Lower leg skin (tissue), 4 donors: ENCODE measurements around the gene IGLL5. TPM values are rescaled to one million over a fixed set of nuclear protein-coding genes. Genes with fewer than 3 reads are reported as not detected.

ENCODE experiments used
- DNase-seq, 2 donors: peaks; one replicate each; pipeline ENCODE4 v3.0.0-alpha.2; 2019; ENCODE audit warnings: low spot score in 2 of 2
- H3K4me3 ChIP-seq: fragments of 200-600 bp; sonication (generic); 2 replicates; pipeline ENCODE4 v1.5.1; 2017; ENCODE audit warnings: mild to moderate bottlenecking, low read depth; ENCODE audit not compliant: poor library complexity, severe bottlenecking
- CTCF ChIP-seq, 3 donors: fragments of 450-650 bp; IDR thresholded peaks; one replicate each; pipeline ENCODE4 v1.5.1; 2016; ENCODE audit warnings: antibody characterized with exemption in 3 of 3, mild to moderate bottlenecking in 3 of 3, moderate library complexity in 2 of 3
- POLR2A ChIP-seq, 2 donors: fragments of 450-650 bp; IDR thresholded peaks; one replicate each; pipeline ENCODE4 v1.6.1; 2016 to 2017; ENCODE audit warnings: antibody characterized with exemption in 2 of 2, mild to moderate bottlenecking in 1 of 2, moderate library complexity in 1 of 2
- WGBS, 2 donors: methylation state at CpG; one replicate each; pipeline ENCODE4 v1.1.5; 2018; 5-methylcytosine and 5-hydroxymethylcytosine counted together
- intact Hi-C: fragments of 100-400 bp; cut with DNase I; formaldehyde crosslinking; loops from one replicate; pipeline ENCODE4 v1.15.0; 2023; ENCODE audit warnings: low total_unique reads
- total RNA-seq, 4 donors: library from RNA; depleted of rRNA; stranded (reverse); fragments of >200 nt; gene quantifications; one replicate each; pipeline ENCODE4 v1.1.0, GENCODE V29; 2016

Gene IGLL5
- total RNA-seq, 4 donors from 2014 or later = not detected

GRCh38 chr22:22930222-22930497, 42.5 kb downstream of the IGLL5 start:
- intact Hi-C loops = no loop called here
- no peak for DNase-seq
- H3K4me3 ChIP-seq = no peak overlapping the region
- WGBS, 2 donors = 67 to 87% methylated on average over 2 to 3 of the region's 3 CpGs
- no peak for TF ChIP-seq POLR2A (IDR thresholded peaks at IDR 0.05)
- no peak for TF ChIP-seq CTCF (IDR thresholded peaks at IDR 0.05)

GRCh38 chr22:22930571-22931556, 43.2 kb downstream of the IGLL5 start:
- TF ChIP-seq POLR2A (IDR thresholded peaks at IDR 0.05) (no peak), CTCF (IDR thresholded peaks at IDR 0.05) (no peak)
- no peak for DNase-seq
- WGBS, 2 donors = 79 to 82% methylated on average over 9 of the region's 9 CpGs
- H3K4me3 ChIP-seq = no peak overlapping the region
- intact Hi-C loops = no loop called here

- TF ChIP-seq CTCF (IDR thresholded peaks at IDR 0.05) = no peak
- no peak for TF ChIP-seq POLR2A (IDR thresholded peaks at IDR 0.05)
- 78 to 79% methylated on average over 14 of the region's 14 CpGs for WGBS, 2 donors
- DNase-seq = no peak
- no peak overlapping the region for H3K4me3 ChIP-seq
- intact Hi-C loops = no loop called here
Observed at GRCh38 chr22:22931557-22932270, 44.1 kb downstream of the IGLL5 start.

DNA sequence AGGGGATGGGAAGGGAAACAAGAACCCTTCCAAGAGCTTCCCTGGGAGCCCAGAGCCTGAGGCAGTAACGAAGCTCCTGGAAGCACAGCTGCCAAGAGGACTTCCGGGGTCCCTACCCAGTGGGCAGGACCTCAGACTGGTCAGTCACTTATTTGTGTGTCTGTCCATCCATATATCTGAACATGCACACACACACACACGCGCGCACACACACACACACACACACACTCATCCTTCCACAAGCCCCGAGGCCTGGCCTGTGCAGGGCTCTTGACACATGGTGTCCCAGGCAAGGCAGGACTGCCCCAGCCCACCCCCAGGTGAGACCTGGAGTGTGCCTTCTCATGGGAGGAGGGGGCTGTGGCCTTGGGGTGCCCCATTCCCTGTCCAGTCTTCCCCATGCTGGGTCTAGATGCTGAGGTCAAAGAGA, 44.9 kb downstream of the IGLL5 start:
- WGBS, 2 donors = 69 to 71% methylated on average over 4 to 6 of the region's 6 CpGs

More for the DNA sequence above, 44.9 kb downstream of the IGLL5 start:
- no peak for TF ChIP-seq CTCF (IDR thresholded peaks at IDR 0.05)
- TF ChIP-seq POLR2A (IDR thresholded peaks at IDR 0.05) = no peak
- H3K4me3 ChIP-seq = no peak overlapping the region
- no peak for DNase-seq
- intact Hi-C loops = no loop called here
